ENCODE results near the gene OR52K2. TPM values are rescaled to one million over a fixed set of nuclear protein-coding genes. Genes with fewer than 3 reads are reported as not detected.

Gene OR52K2
- total RNA-seq, 1 experiment from 2014 or later, result not detected

DNA sequence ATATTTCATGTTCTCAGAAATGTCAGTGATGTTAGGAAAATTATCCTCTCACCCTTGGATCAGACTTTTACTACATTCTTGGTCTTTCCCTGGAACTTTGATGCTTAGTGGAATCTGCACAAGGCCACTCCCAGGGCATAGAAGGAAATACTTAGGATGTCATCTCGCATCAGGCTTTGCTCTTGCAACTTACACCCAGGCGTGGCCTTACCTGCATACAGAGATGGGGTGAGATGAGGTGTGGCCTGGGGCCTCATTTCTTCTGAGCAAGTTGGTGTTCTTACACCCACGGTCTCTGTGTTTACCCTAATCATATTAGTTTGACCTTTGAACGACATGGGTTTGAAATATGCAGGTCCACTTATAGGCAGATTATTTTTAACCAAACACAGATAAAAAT, 19.0 kb upstream of the OR52K2 start:
- Mint-ChIP-seq H3K4me1 (ENCODE audit: insufficient read depth, unreplicated experiment) (no peaks in the 10 kb centered on the region), H3K27me3 (ENCODE audit: insufficient read depth, unreplicated experiment) (no peaks in the 10 kb centered on the region), H3K4me3 (ENCODE audit: unreplicated experiment) (no peak overlapping the region), H3K9me3 (ENCODE audit: unreplicated experiment) (no peaks in the 10 kb centered on the region), H3K27ac (ENCODE audit: low read depth, unreplicated experiment) (no peak overlapping the region), H3K36me3 (ENCODE audit: insufficient read depth, unreplicated experiment) (no peaks in the 10 kb centered on the region)
- no peak for DNase-seq (ENCODE audit: unreplicated experiment)
- ChIA-PET POLR2A (no interaction called here), CTCF (no interaction called here)
- TF ChIP-seq, protein P1, sequence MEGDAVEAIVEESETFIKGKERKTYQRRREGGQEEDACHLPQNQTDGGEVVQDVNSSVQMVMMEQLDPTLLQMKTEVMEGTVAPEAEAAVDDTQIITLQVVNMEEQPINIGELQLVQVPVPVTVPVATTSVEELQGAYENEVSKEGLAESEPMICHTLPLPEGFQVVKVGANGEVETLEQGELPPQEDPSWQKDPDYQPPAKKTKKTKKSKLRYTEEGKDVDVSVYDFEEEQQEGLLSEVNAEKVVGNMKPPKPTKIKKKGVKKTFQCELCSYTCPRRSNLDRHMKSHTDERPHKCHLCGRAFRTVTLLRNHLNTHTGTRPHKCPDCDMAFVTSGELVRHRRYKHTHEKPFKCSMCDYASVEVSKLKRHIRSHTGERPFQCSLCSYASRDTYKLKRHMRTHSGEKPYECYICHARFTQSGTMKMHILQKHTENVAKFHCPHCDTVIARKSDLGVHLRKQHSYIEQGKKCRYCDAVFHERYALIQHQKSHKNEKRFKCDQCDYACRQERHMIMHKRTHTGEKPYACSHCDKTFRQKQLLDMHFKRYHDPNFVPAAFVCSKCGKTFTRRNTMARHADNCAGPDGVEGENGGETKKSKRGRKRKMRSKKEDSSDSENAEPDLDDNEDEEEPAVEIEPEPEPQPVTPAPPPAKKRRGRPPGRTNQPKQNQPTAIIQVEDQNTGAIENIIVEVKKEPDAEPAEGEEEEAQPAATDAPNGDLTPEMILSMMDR (IDR thresholded peaks at IDR 0.05; ENCODE audit: unreplicated experiment), result no peak
- intact Hi-C loops (cut with micrococcal nuclease), result no loop called here
- BruUV-seq (replicated peaks), result no TSS peak

DNA sequence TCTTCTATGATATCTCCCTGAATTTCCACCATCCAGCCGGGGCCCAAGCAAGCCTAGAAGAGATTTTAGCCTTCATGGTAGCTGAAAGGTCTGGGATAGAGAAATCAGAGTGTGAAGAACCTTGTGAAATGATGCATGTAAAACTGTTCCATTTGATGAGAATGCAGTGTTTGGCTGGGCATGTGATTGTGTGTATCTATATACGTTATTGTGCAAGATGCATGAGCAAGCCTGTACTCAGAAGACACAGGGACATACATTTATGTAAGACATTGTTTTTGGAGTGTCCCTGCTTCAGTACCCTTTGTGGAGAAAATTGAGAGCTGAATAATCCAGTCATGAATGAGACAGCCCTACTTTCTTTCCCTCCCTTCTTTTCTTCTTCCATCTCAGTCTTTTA, 15.2 kb upstream of the OR52K2 start:
- ChIA-PET POLR2A (no interaction called here), CTCF (interaction anchor here (1.1 kb wide), 1 partner anchor 246 kb away, joined by 3 read pairs; no protein-coding TSS in a partner anchor)
- H3K27me3 Mint-ChIP-seq (ENCODE audit: insufficient read depth, unreplicated experiment), result no peaks in the 10 kb centered on the region
- H3K4me1 Mint-ChIP-seq (ENCODE audit: insufficient read depth, unreplicated experiment), result no peaks in the 10 kb centered on the region
- intact Hi-C loops (cut with micrococcal nuclease), result no loop called here
- no peak overlapping the region for H3K4me3 Mint-ChIP-seq (ENCODE audit: unreplicated experiment)
- no TSS peak for BruUV-seq (replicated peaks)
- peaks cover 2% of the 10 kb centered on the region for H3K9me3 Mint-ChIP-seq (ENCODE audit: unreplicated experiment)
- TF ChIP-seq, protein P1 (IDR thresholded peaks at IDR 0.05; ENCODE audit: unreplicated experiment), result no peak
- no peak overlapping the region for H3K27ac Mint-ChIP-seq (ENCODE audit: low read depth, unreplicated experiment)
- no peaks in the 10 kb centered on the region for H3K36me3 Mint-ChIP-seq (ENCODE audit: insufficient read depth, unreplicated experiment)
- peak; percentile 17 for DNase-seq (ENCODE audit: unreplicated experiment)

DNA sequence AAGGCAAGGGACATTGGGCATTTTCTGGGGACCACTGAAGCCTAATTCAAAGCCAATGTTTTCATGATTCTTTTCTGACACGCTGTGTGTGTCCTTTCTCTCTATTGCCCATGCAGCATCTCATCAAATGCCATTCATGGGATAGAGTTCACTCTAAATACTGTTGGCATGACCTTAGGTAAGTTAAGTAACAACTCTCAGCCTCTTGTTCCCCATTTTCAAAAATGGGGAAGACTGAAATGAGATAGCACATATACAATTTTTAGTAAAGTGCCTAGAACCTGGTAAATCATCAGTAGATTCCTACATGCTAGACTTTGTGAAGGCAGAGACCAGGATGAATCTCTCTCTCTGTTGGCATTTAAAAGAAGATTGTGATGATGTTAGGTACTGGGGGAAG, 12.7 kb upstream of the OR52K2 start:
- POLR2A ChIA-PET, result no interaction called here
- Mint-ChIP-seq H3K4me3 (ENCODE audit: unreplicated experiment) (no peak overlapping the region), H3K27ac (ENCODE audit: low read depth, unreplicated experiment) (no peak overlapping the region), H3K4me1 (ENCODE audit: insufficient read depth, unreplicated experiment) (no peaks in the 10 kb centered on the region), H3K27me3 (ENCODE audit: insufficient read depth, unreplicated experiment) (no peaks in the 10 kb centered on the region), H3K36me3 (ENCODE audit: insufficient read depth, unreplicated experiment) (no peaks in the 10 kb centered on the region), H3K9me3 (ENCODE audit: unreplicated experiment) (peaks cover 8% of the 10 kb centered on the region)
- intact Hi-C loops (cut with micrococcal nuclease), result no loop called here
- DNase-seq (ENCODE audit: unreplicated experiment), result no peak
- TF ChIP-seq, protein P1 (IDR thresholded peaks at IDR 0.05; ENCODE audit: unreplicated experiment), result no peak
- no TSS peak for BruUV-seq (replicated peaks)
- CTCF ChIA-PET, result no interaction called here

DNA sequence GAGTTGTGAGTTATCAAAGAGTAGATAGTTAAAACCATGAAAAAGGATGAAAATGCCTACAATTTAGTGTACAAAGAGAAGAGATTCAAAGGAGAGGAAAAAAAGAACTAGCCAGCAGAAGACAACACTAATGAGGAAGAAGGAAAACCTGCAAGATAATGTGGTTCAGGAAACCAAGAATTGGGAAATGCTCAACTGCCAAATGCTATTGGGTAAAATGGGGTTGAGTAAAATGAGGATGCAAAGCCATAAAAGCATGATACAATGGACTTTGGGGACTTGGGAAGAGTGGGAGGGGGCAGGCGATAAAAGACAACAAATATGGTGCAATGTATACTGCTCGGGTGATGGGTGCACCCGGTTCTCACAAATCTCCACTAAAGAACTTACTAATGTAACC, 7.6 kb upstream of the OR52K2 start:
- POLR2A ChIA-PET, result no interaction called here
- no TSS peak for BruUV-seq (replicated peaks)
- Mint-ChIP-seq H3K36me3 (ENCODE audit: insufficient read depth, unreplicated experiment) (no peaks in the 10 kb centered on the region), H3K27me3 (ENCODE audit: insufficient read depth, unreplicated experiment) (no peaks in the 10 kb centered on the region), H3K9me3 (ENCODE audit: unreplicated experiment) (peaks cover 8% of the 10 kb centered on the region), H3K27ac (ENCODE audit: low read depth, unreplicated experiment) (no peak overlapping the region), H3K4me1 (ENCODE audit: insufficient read depth, unreplicated experiment) (no peaks in the 10 kb centered on the region), H3K4me3 (ENCODE audit: unreplicated experiment) (no peak overlapping the region)
- DNase-seq (ENCODE audit: unreplicated experiment), result no peak
- TF ChIP-seq, protein P1 (IDR thresholded peaks at IDR 0.05; ENCODE audit: unreplicated experiment), result no peak
- CTCF ChIA-PET, result no interaction called here
- intact Hi-C loops (cut with micrococcal nuclease), result no loop called here
